KOPT-K1 (cell line): ENCODE data around the gene CFAP61.

ENCODE experiments used
- H3K27ac ChIP-seq: fragments of 200-600 bp; sonication (generic); 2 replicates; pipeline ENCODE4 v1.5.1; 2016; ENCODE audit warnings: antibody characterized with exemption, mild to moderate bottlenecking, low read depth, low read length; ENCODE audit not compliant: poor library complexity, severe bottlenecking
- H3K36me3 ChIP-seq: fragments of 200-600 bp; sonication (generic); 2 replicates; pipeline ENCODE4 v1.5.1; 2017; ENCODE audit warnings: antibody characterized with exemption, mild to moderate bottlenecking, low read length, moderate library complexity; ENCODE audit not compliant: insufficient read depth
- H3K9me3 ChIP-seq: fragments of 200-600 bp; sonication (generic); 2 replicates; pipeline ENCODE4 v1.5.1; 2017; ENCODE audit warnings: antibody characterized with exemption, low read length, mild to moderate bottlenecking; ENCODE audit not compliant: insufficient read depth, poor library complexity, severe bottlenecking

CFAP61 gene

DNA sequence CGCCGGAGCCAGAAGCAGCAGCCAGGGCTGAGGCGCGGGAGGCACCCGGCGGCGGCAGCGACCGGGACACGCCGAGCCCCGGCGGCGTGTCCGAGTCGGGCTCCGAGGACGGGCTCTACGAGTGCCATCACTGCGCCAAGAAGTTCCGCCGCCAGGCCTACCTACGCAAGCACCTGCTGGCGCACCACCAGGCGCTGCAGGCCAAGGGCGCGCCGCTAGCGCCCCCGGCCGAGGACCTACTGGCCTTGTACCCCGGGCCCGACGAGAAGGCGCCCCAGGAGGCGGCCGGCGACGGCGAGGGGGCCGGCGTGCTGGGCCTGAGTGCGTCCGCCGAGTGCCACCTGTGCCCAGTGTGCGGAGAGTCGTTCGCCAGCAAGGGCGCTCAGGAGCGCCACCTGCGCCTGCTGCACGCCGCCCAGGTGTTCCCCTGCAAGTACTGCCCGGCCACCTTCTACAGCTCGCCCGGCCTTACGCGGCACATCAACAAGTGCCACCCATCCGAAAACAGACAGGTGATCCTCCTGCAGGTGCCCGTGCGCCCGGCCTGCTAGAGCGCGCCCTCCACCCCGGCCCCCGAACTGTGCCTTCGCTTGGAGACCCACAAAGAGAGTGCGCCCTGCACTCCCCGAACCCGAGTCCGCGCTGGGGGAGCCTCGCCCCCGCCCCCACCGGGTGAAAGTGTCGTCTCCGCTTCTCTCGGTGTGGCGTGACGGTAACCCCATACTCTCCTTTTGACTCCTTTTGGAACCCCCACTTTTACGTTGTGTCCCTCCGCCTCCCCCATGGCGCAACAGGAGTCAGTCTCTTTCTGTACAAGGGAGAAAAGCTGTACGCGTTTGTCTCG is 317.1 kb downstream of the CFAP61 start:
- Histone ChIP-seq H3K9me3 (peaks cover 29% of the 10 kb centered on the region), H3K36me3 (no peaks in the 10 kb centered on the region), H3K27ac (no peak overlapping the region)

DNA sequence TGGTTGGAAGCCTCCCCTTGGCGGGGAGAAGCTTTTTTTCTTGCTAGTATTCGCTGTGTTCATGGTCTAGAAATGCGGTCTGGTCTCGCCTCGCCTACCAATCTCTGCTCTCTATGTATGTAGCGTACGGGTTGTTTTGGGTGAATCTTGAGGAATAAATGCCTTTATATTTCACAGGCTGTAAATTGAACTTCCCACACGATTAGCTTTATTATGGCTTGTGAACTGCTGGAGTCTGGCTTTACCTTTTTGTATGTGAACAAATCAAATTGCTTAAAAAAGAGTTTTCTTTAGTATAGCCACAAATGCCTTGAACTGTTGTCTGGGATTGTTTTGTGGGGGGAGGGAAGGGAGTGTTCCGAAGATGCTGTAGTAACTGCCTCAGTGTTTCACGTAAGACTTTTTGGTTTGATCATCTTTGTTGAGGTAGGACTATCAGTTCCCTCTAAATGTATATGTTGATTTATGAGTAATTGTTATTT is 317.8 kb downstream of the CFAP61 start:
- Histone ChIP-seq H3K27ac (no peak overlapping the region), H3K9me3 (peaks cover 22% of the 10 kb centered on the region)

DNA sequence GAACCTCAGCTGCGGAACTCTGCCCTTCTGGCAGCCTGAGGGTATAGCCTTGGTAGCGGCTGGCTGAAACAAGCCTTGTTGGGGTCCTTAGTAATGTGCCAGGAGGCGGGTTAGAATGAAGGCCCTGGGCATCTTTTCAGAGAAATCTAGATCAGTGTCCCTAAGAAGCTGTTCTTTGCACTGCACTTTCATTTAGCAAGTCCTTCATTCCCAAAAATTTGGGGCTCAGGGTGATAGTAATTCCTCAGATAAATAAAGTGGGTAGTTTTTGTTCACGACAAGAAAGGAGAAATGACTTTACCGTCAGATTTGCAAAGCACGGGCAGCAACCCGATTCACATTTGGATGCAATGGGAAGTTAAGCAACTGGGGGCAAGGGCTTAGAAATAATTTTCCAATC is 318.8 kb downstream of the CFAP61 start:
- Histone ChIP-seq H3K36me3 (no peaks in the 10 kb centered on the region), H3K27ac (no peak overlapping the region), H3K9me3 (peaks cover 17% of the 10 kb centered on the region)

More for the DNA sequence above, 317.8 kb downstream of the CFAP61 start:
- no peaks in the 10 kb centered on the region for H3K36me3 ChIP-seq

DNA sequence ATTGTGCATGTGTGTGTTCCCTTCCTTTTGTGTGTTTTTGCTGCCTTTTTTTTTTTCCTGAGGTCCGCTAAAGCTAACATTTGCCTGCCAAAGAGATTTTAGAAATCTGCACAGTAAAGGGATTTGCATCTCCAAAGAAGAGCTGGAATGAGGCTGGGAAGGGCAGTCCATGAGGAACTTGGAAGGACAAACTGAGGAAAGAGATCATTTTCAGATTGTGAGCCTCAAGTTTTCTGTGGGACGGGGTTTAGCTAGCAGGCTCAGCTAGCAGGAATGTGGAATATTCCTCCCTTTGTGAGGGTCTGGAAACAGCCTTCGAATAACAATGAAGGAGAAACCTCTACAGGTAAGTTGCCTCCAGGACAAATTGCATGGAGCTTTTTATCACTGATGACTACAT is 319.3 kb downstream of the CFAP61 start:
- Histone ChIP-seq H3K9me3 (peaks cover 16% of the 10 kb centered on the region), H3K27ac (no peak overlapping the region), H3K36me3 (no peaks in the 10 kb centered on the region)

DNA sequence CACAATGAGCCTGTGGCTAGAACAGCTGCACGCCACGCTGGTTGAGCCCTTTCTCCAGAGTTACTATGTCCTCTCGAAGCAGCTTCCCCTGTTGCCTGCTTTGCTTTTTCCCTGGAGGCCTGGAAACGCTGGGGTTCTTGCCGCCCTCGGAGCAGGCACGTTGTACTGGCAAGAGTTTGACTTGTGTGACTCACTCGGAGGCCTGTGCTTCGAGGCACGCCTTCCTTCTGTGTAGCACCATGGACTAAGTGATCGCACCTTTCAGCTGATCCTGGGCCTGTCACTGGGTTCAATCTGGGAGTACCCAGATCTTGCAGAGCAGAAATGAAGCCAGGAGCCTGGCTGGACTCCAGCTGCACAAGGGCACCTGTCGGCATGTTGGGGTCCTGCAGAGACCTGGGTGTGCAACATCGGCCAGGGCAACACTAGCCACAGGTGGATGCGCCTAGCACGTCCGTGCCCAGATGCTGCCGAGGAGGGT is 320.8 kb downstream of the CFAP61 start:
- Histone ChIP-seq H3K9me3 (peaks cover 6% of the 10 kb centered on the region), H3K27ac (no peak overlapping the region), H3K36me3 (no peaks in the 10 kb centered on the region)

DNA sequence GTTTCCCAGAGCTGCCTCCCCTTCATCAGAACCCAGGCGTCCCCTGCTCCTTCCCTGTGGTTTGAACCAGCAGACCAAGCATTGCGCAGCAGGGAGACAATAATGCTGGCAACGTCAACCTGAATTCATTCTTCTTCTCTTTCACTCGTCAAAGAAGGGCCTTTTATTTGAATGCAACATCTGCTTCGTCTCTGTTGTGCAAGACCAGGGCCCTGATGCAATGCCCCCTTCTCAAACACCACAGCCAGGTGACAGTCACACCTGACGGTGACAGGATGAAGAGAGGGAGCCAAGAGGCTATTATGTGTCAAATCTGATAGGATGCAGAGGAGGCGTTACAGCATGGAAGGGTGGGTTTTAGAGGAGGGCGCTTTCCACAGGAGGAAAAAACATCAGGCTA is 323.5 kb downstream of the CFAP61 start:
- Histone ChIP-seq H3K9me3 (peaks cover 12% of the 10 kb centered on the region), H3K27ac (no peak overlapping the region), H3K36me3 (no peaks in the 10 kb centered on the region)

DNA sequence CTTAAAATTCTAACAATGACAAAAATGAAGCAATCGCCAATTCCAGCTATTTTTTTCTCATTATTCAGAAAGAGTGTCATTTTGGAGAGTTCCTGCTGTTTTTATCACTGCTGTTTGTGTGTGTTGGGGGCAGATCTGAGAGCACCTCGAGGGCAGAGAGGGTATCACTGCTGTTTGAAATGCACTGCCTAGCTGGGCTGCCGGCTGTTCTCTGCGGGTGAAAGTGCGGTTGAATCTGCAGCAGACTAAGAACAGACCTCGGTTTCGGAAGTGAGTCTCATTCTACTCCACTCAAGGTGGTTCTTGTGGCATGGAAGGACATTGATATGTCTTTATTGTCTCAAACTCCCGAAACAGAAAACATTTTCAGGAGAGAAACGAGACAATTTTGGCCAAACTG is 333.9 kb downstream of the CFAP61 start:
- H3K27ac ChIP-seq = no peak overlapping the region
- peaks cover under 1% of the 10 kb centered on the region for H3K9me3 ChIP-seq
- no peaks in the 10 kb centered on the region for H3K36me3 ChIP-seq

DNA sequence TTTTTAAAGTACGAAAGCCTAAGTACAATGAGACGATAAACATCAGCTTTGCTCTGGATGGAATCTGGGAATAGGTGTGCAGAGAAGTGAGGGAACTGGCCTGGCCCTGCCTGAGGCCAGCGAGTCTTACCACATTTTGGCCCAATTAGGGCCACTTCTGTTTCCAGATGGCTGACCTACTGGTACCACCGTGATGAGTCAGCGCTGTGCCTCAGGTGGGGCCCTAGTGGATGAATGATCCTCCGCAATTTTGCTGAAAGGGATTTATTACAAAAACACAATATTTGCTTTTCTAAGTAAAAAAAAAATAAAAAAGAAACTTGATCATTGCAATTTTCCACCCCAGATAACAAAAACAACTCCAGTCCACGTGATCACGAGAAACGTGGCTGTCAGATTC is 338.1 kb downstream of the CFAP61 start:
- H3K27ac ChIP-seq = no peak overlapping the region
- no peaks in the 10 kb centered on the region for H3K9me3 ChIP-seq
- no peaks in the 10 kb centered on the region for H3K36me3 ChIP-seq

DNA sequence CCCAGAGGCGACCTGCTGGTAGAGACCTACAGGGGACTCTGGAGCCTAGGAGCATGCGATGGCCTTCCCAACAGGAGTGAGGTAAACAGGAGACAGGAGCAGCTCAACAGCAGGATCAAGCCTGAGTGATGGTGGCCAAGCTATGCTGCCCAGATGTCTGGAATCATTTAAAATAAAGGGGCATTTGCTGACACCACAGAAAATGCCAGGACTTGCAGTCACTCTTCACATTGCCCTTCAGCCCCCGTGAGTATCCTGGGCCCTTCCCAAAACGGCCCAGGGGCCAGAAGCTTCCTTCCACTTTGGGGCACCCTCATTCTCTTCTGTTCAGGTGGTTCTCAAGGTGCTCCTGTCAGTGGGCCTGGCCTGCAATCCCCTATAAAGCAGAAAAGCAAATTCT is 338.8 kb downstream of the CFAP61 start:
- no peak overlapping the region for H3K27ac ChIP-seq
- no peaks in the 10 kb centered on the region for H3K36me3 ChIP-seq
- no peaks in the 10 kb centered on the region for H3K9me3 ChIP-seq

DNA sequence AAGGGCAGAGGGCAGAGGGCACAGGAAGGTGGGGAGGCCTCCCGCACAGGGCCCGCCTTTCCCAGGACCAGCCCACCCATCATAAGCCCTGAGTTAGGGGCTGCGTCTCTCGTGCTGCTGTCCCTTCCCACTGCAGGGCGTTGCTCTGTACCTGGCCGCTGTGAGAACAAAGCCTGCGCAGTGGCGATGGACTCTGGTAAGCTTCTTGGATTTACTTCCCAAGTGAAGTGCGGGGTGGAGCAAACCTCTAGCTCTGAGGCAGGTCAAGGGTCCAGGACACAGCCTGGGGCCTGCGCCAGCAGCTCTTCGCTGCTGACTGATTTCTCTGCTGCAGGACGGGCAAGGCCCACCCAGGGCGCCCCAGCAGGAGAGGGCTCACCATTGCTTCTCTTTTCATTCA is 339.4 kb downstream of the CFAP61 start:
- no peaks in the 10 kb centered on the region for H3K9me3 ChIP-seq
- H3K36me3 ChIP-seq = no peaks in the 10 kb centered on the region
- H3K27ac ChIP-seq = no peak overlapping the region

DNA sequence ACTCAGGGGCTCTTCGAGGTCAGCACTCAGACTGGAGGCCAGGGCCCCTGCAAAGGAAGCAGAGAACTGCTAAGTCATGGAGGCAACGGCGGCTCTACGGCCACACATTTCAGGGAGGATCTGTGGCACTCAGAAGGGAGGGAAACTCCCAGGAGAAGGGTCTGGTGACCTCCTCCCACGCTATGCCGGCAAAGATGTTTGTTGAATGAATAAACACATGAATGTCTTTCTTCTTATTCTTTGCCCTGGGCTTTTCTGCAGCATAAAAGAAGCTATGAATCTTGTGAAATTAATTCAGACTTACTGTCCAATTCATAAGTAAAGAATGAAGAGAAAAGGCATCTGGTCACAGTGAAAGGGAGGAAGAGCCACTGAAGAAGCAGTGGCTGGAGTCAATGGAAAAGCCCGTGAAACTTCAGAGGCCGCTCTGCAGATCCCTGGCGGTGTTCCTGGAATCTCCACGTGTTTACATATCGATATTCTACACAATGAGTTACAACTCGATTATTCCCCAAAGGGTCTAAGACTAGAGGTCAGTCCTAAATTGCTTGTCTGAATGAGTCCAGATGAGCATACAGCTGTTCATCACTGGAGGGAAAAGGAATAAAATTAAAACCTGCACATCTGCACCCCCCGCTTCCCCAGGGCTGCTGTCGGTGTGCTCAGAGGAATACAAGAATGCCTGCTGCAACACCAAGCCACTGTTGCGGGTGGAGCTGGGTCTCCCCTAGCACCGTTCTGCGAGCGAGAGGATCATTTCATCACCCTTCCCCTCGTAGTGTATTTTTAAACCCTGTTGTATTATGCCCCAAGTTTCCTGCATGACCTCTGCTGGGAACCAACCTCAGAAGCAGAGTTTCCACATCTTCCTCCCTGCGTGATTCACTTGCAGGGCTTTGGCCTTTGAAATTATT is 341.1 kb downstream of the CFAP61 start:
- no peak overlapping the region for H3K27ac ChIP-seq
- no peaks in the 10 kb centered on the region for H3K36me3 ChIP-seq

DNA sequence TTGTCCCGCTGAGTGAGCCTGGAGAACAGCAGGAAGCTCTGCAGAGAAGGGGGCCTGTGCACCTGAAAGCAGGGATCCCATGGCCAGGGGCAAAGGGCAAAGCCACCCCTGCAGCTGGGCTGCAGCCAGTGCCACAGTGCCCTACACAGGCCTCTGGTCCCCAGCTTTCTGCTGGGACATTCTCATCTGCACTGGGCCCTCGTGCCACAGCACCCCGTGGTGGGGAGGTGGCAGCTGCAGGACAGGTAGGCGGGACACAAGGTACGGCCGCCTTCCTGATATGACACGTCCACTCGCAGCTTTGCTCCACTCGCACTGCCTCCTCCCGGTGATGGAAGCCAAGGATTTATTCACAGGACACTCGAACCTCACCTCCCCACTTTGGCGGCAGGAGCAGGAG is 342.8 kb downstream of the CFAP61 start:
- Histone ChIP-seq H3K27ac (no peak overlapping the region), H3K36me3 (no peaks in the 10 kb centered on the region), H3K9me3 (no peaks in the 10 kb centered on the region)

More for the DNA sequence above, 341.1 kb downstream of the CFAP61 start:
- no peaks in the 10 kb centered on the region for H3K9me3 ChIP-seq

DNA sequence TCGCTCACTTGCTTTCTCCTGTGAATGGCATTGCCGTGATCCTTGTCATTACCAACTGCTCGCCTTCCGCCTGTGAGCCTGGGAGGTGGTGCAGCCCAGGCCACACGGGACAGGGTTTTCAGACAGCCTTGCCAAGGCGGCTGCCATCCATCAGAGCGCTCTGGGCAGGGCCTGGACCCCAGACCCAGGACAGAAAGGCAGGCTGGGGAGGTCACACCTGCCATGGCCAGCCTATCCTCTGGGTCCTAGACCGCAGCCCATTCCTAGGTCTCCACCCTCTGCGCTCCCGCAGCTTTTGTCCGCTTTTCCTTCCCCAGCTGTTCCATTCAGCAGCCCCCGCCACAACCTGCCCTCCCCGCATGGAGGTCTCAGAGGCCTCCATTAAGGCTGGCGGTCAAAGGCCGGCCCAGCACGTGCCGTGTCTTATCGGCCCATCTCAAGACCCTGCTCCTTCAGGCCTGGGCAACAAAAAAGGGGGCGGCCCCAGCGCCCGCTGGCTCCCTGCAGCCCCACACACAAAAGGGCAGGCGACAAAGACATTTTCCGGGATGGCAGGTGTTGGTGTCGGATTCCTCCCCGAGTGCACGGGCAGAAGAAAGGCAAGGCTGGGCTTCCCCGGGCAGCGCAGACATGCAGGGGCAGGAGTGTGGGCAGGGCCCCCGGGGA is 343.7 kb downstream of the CFAP61 start:
- H3K36me3 ChIP-seq = no peaks in the 10 kb centered on the region
- no peaks in the 10 kb centered on the region for H3K9me3 ChIP-seq
- H3K27ac ChIP-seq = no peak overlapping the region

DNA sequence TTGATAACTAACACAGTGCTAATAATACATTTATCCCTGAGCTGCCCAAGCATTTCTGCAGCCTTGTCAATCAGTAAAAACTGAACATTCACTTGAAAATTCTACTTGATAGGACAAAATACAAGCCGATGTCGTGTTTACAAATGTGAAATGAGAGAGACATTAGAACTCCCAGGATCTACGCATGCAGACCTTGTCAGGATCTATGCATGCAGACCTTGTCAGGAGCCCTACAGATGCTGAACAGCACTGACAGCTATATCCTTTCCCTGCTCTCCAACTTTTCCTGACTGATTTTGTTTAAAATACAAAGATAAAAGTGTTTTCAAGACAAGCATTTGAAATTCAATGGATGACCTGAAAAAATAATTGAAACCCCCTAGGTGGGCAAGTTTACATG is 344.5 kb downstream of the CFAP61 start:
- Histone ChIP-seq H3K27ac (no peak overlapping the region), H3K36me3 (no peaks in the 10 kb centered on the region), H3K9me3 (no peaks in the 10 kb centered on the region)

DNA sequence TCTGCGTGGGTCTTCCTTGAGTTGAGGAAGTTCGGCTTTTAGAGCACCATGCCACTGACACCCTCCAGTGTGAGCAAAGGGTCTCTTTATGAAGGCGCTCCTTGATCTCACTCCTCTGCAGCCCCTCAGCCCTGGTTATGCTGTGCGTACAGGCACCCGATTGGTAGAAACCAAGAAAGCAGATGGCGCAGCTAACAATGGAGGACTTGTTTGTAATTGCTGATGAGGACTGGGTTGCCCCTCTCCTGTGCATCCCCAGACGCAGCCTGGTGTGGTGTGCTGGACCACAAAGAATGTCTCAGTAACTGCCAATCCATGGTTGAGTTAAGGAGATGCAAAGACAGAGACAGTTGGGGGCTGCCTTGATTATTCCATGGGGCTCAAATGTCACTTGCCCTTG is 345.8 kb downstream of the CFAP61 start:
- no peaks in the 10 kb centered on the region for H3K9me3 ChIP-seq
- H3K36me3 ChIP-seq = no peaks in the 10 kb centered on the region
- H3K27ac ChIP-seq = no peak overlapping the region
